H1 (cell line): ENCODE data around the gene TANC1. TPM values are rescaled to one million over a fixed set of nuclear protein-coding genes. Genes with fewer than 3 reads are reported as not detected.

Experiments
- CTCF ChIA-PET: fragments of 300-600 bp; sonication (Branson Sonifier 250); formaldehyde crosslinking; loops from one replicate; lab custom pipeline; 2021; ENCODE audit not compliant: partially characterized antibody; lab: Charles Lee
- POLR2A ChIA-PET: fragments of 300-600 bp; sonication (Branson Sonifier 250); formaldehyde crosslinking; loops from one replicate; lab custom pipeline; 2021; ENCODE audit warnings: inconsistent platforms; ENCODE audit not compliant: partially characterized antibody; lab: Charles Lee
- DNase-seq, 2 experiments: peaks; one replicate each; pipeline versions ENCODE4 v3.0.0 to v3.0.0-alpha.2; 2010 to 2022; ENCODE audit warnings: low spot score in 2 of 2, low read depth in 1 of 2, mixed read lengths in 1 of 2
- FAIRE-seq: peaks from 2 replicates; lab custom pipeline; 2011; peaks lifted over from hg19 to GRCh38; lab: Jason Lieb, UNC
- H2AFZ ChIP-seq: 2 replicates; pipeline ENCODE4 v1.8.1; 2012; ENCODE audit warnings: low read length, inconsistent platforms
- H2AK5ac ChIP-seq: 2 replicates; pipeline ENCODE4 v1.6.1; 2013; ENCODE audit warnings: low read depth, low read length
- H2BK120ac ChIP-seq: replicated peaks from 2 replicates; pipeline ENCODE3; 2013; ENCODE audit warnings: low read depth, low read length, inconsistent platforms
- H2BK12ac ChIP-seq: 2 replicates; pipeline ENCODE4 v1.6.1; 2013; ENCODE audit warnings: low read depth, low read length
- H2BK15ac ChIP-seq: 2 replicates; pipeline ENCODE4 v1.6.1; 2013; ENCODE audit warnings: low read length
- H2BK20ac ChIP-seq: 2 replicates; pipeline ENCODE4 v1.6.1; 2013; ENCODE audit warnings: low read length
- H2BK5ac ChIP-seq: 2 replicates; pipeline ENCODE4 v1.6.1; 2013; ENCODE audit warnings: low read depth, low read length
- H3K14ac ChIP-seq: 2 replicates; pipeline ENCODE4 v1.6.1; 2013; ENCODE audit warnings: inconsistent platforms; ENCODE audit not compliant: insufficient read length
- H3K18ac ChIP-seq: 2 replicates; pipeline ENCODE4 v1.6.1; 2013; ENCODE audit warnings: low read length; ENCODE audit errors: extremely low read depth
- H3K23ac ChIP-seq: 2 replicates; pipeline ENCODE4 v1.6.1; 2013; ENCODE audit warnings: inconsistent platforms; ENCODE audit not compliant: insufficient read length
- H3K23me2 ChIP-seq: 2 replicates; pipeline ENCODE4 v1.6.1; 2013; ENCODE audit warnings: low read depth, low read length
- H3K27ac ChIP-seq: 2 replicates; pipeline ENCODE4 v1.6.1; 2011; ENCODE audit warnings: low read depth, low read length, inconsistent platforms
- H3K27me3 ChIP-seq, 4 experiments: replicated peaks in 1 of 4; 1 replicate in 1 of 4; 2 replicates in 3 of 4; pipeline versions ENCODE4 v1.6.1 to v1.8.1; 2011 to 2013; ENCODE audit warnings: low read length in 3 of 4, mild to moderate bottlenecking in 3 of 4, inconsistent platforms in 2 of 4, mixed read lengths in 2 of 4, moderate library complexity in 1 of 4; ENCODE audit not compliant: control insufficient read depth in 3 of 4, insufficient read depth in 3 of 4; ENCODE audit errors: extremely low read depth in 1 of 4
- H3K36me3 ChIP-seq, 4 experiments: 2 replicates each; pipeline versions ENCODE4 v1.6.1 to v1.8.1; 2011 to 2013; ENCODE audit warnings: mild to moderate bottlenecking in 4 of 4, low read length in 3 of 4, moderate library complexity in 2 of 4, control low read depth in 1 of 4, inconsistent platforms in 1 of 4; ENCODE audit not compliant: insufficient read depth in 4 of 4, control insufficient read depth in 2 of 4
- H3K4ac ChIP-seq: replicated peaks from 2 replicates; pipeline ENCODE3; 2013; ENCODE audit warnings: low read length, low read depth, mixed read lengths, inconsistent platforms; ENCODE audit not compliant: insufficient read length
- H3K4me1 ChIP-seq, 4 experiments: replicated peaks in 1 of 4; 1 replicate in 1 of 4; 2 replicates in 3 of 4; pipeline versions ENCODE4 v1.6.1 to v1.8.1; 2011 to 2013; ENCODE audit warnings: low read length in 3 of 4, inconsistent platforms in 2 of 4, mixed read lengths in 1 of 4; ENCODE audit not compliant: insufficient read depth in 4 of 4, control insufficient read depth in 3 of 4
- H3K4me2 ChIP-seq, 2 experiments: 2 replicates each; pipeline versions ENCODE4 v1.6.1 to v1.8.1; 2011 to 2013; ENCODE audit warnings: low read depth in 2 of 2, low read length in 2 of 2, control low read depth in 1 of 2, inconsistent platforms in 1 of 2, mild to moderate bottlenecking in 1 of 2; ENCODE audit not compliant: insufficient read depth in 1 of 2
- H3K4me3 ChIP-seq, 4 experiments: fragments of 200-600, 300-600 bp in 1 of 4; sonication (generic), shearing (Covaris generic), sonication (Bioruptor Twin) in 1 of 4; 2 replicates each; pipeline versions ENCODE4 v1.5.1 to v1.8.1; 2011 to 2016; ENCODE audit warnings: low read length in 4 of 4, low read depth in 3 of 4, control low read depth in 2 of 4, inconsistent platforms in 2 of 4, mild to moderate bottlenecking in 2 of 4, mixed read lengths in 1 of 4, moderate library complexity in 1 of 4; ENCODE audit not compliant: insufficient read depth in 2 of 4; ENCODE audit errors: extremely low read depth in 1 of 4
- H3K56ac ChIP-seq: replicated peaks from 2 replicates; pipeline ENCODE3; 2013; ENCODE audit warnings: low read depth, mild to moderate bottlenecking, mixed read lengths, low read length, inconsistent platforms; ENCODE audit not compliant: insufficient read length
- H3K79me1 ChIP-seq: 2 replicates; pipeline ENCODE4 v1.6.1; 2013; ENCODE audit warnings: low read depth, low read length, control low read depth
- H3K79me2 ChIP-seq, 2 experiments: 2 replicates each; pipeline versions ENCODE4 v1.6.1 to v1.8.1; 2012 to 2013; ENCODE audit warnings: low read length in 2 of 2, mild to moderate bottlenecking in 2 of 2, inconsistent platforms in 1 of 2; ENCODE audit not compliant: insufficient read depth in 2 of 2, control insufficient read depth in 1 of 2
- H3K9ac ChIP-seq, 4 experiments: replicated peaks in 1 of 4; 1 replicate in 1 of 4; 2 replicates in 3 of 4; pipeline versions ENCODE4 v1.6.1 to v1.8.1; 2011 to 2013; ENCODE audit warnings: low read depth in 3 of 4, low read length in 3 of 4, control low read depth in 2 of 4, mild to moderate bottlenecking in 2 of 4, moderate library complexity in 2 of 4, inconsistent platforms in 1 of 4; ENCODE audit errors: extremely low read depth in 1 of 4
- H3K9me3 ChIP-seq, 2 experiments: 2 replicates each; pipeline versions ENCODE4 v1.6.1 to v1.8.1; 2012 to 2013; ENCODE audit warnings: mild to moderate bottlenecking in 2 of 2, moderate library complexity in 2 of 2, control low read depth in 1 of 2, inconsistent platforms in 1 of 2, low read depth in 1 of 2, low read length in 1 of 2, mixed read lengths in 1 of 2; ENCODE audit not compliant: insufficient read depth in 2 of 2
- H4K20me1 ChIP-seq, 2 experiments: replicated peaks in 1 of 2; 2 replicates each; pipeline versions ENCODE3 to v1.8.1; 2011 to 2013; ENCODE audit warnings: inconsistent platforms in 2 of 2, low read length in 2 of 2, mild to moderate bottlenecking in 1 of 2; ENCODE audit not compliant: insufficient read depth in 2 of 2, control insufficient read depth in 1 of 2
- H4K5ac ChIP-seq: 2 replicates; pipeline ENCODE4 v1.6.1; 2013; ENCODE audit warnings: low read length, low read depth, mixed read lengths, inconsistent platforms; ENCODE audit not compliant: insufficient read length
- H4K8ac ChIP-seq: 2 replicates; pipeline ENCODE4 v1.8.0; 2013; ENCODE audit warnings: mild to moderate bottlenecking, moderate library complexity, low read length, inconsistent platforms; ENCODE audit not compliant: insufficient read depth; ENCODE audit errors: extremely low read depth
- H4K91ac ChIP-seq: replicated peaks from 2 replicates; pipeline ENCODE3; 2013; ENCODE audit warnings: low read length, mixed read lengths, inconsistent platforms; ENCODE audit not compliant: insufficient read length
- CTBP2 ChIP-seq: IDR thresholded peaks from 2 replicates; pipeline ENCODE4 v1.7.0; 2011; ENCODE audit warnings: borderline replicate concordance, mild to moderate bottlenecking, moderate library complexity, mixed read lengths, low read length; ENCODE audit not compliant: insufficient read depth, insufficient read length
- GABPA ChIP-seq: IDR thresholded peaks from 2 replicates; pipeline ENCODE4 v1.6.1; 2011; ENCODE audit warnings: mild to moderate bottlenecking, low read length, moderate library complexity, borderline replicate concordance; ENCODE audit not compliant: insufficient read depth
- WGBS, 2 experiments: shearing (Covaris generic) in 1 of 2; methylation state at CpG; one replicate each; pipeline versions ENCODE4 v1.1.6 to v1.1.7; 2013 to 2015; ENCODE audit warnings: low lambda C conversion rate in 2 of 2, mixed read lengths in 2 of 2, inconsistent platforms in 1 of 2, low coverage in 1 of 2, missing lambda C conversion rate in 1 of 2; ENCODE audit not compliant: insufficient replicate concordance in 2 of 2, insufficient coverage in 1 of 2, insufficient read length in 1 of 2; ENCODE audit errors: extremely low coverage in 1 of 2, missing lambda C conversion rate in 1 of 2; 5-methylcytosine and 5-hydroxymethylcytosine counted together
- polyA plus RNA-seq, 7 experiments: library from polyadenylated mRNA; depleted of rRNA in 3 of 7; stranded (reverse) in 5 of 7; unstranded in 2 of 7; fragments of >200 nt in 5 of 7; fragments of 200-250 nt in 2 of 7; gene quantifications; 1 replicate in 5 of 7; 2 replicates in 1 of 7; 4 replicates in 1 of 7; pipeline versions ENCODE4 v1.2.1 to v1.2.3, GENCODE V29; 2011 to 2013; ENCODE audit warnings: missing spikeins in 2 of 7, mixed read lengths in 2 of 7
- total RNA-seq: library from RNA; stranded (reverse); fragmentation: NEBNext Ultra II Directional; extraction: Animal tissue kit (Norgen Biotek cat#: 25700); gene quantifications from 2 replicates; pipeline ENCODE4 v1.2.1, GENCODE V29; 2021
- TF ChIP-seq, protein P1 (sequence below): IDR thresholded peaks from 2 replicates; pipeline ENCODE4 v1.6.1; 2011; ENCODE audit warnings: low read depth, mild to moderate bottlenecking, low read length; ENCODE audit not compliant: insufficient read depth
- TF ChIP-seq, protein P2 (sequence below): IDR thresholded peaks from 2 replicates; pipeline ENCODE4 v1.6.1; 2011; ENCODE audit warnings: low read length, improper control_type of control experiment

The TANC1 gene
- total and polyA plus RNA-seq, 2 of the 8 experiments (the other 6 are each of a cell fraction or from before 2014, with no cell fraction given) = 4.1 to 7.6 TPM

DNA sequence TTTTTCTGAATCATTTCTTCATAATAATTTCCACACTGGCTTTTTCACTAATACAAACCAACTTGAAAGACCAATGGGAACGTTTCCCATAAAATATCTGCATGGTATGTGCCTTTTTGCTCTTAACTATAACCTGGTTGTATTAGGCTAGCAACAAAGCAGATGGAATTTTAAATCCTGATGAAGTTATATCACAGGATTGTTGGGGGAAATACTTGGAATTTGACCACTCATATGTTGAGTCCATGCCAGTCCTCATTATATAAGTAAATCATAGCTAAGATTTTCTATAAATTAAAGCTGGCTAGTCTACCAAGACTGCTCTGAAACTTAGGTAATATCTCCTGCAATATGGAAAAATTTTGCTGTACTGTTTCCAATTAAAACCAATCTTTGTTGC, 99.5 kb downstream of the TANC1 start:
- FAIRE-seq = no peak
- H3K36me3 ChIP-seq = no peaks in the 10 kb centered on the region
- H3K23me2 ChIP-seq = no peaks in the 10 kb centered on the region
- no peak overlapping the region for H4K8ac ChIP-seq
- no peak overlapping the region for H3K23ac ChIP-seq
- POLR2A ChIA-PET = no interaction called here
- no peak overlapping the region for H4K5ac ChIP-seq
- no peak for DNase-seq
- CTCF ChIA-PET = interaction anchor here (0.7 to 1.5 kb wide), 3 partner anchors 12 to 220 kb away, joined by 3 to 6 read pairs (median 4); no protein-coding TSS in a partner anchor
- no peak overlapping the region for H2BK15ac ChIP-seq
- no peak overlapping the region for H2BK5ac ChIP-seq
- H3K4me2 ChIP-seq = no peak overlapping the region
- no peak overlapping the region for H3K4me3 ChIP-seq
- no peak overlapping the region for H4K91ac ChIP-seq
- H3K4ac ChIP-seq = no peak overlapping the region
- no peaks in the 10 kb centered on the region for H3K79me2 ChIP-seq
- H2BK12ac ChIP-seq = no peak overlapping the region
- H2AK5ac ChIP-seq = no peak overlapping the region
- H2BK20ac ChIP-seq = no peak overlapping the region
- H3K18ac ChIP-seq = no peak overlapping the region
- 77% methylated on average over 1 of the region's 1 CpG; no CpG with 5 or more reads in 1 of the 2 experiments for WGBS, 2 experiments
- no peaks in the 10 kb centered on the region; a peak in 2 of 7 replicates for H3K27me3 ChIP-seq
- TF ChIP-seq CTBP2 (no peak), GABPA (no peak)
- TF ChIP-seq, protein P1, sequence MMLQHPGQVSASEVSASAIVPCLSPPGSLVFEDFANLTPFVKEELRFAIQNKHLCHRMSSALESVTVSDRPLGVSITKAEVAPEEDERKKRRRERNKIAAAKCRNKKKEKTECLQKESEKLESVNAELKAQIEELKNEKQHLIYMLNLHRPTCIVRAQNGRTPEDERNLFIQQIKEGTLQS = no peak
- TF ChIP-seq, protein P2, sequence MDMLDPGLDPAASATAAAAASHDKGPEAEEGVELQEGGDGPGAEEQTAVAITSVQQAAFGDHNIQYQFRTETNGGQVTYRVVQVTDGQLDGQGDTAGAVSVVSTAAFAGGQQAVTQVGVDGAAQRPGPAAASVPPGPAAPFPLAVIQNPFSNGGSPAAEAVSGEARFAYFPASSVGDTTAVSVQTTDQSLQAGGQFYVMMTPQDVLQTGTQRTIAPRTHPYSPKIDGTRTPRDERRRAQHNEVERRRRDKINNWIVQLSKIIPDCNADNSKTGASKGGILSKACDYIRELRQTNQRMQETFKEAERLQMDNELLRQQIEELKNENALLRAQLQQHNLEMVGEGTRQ = no peak
- H3K14ac ChIP-seq = no peak overlapping the region
- no peak overlapping the region for H3K56ac ChIP-seq
- H3K9ac ChIP-seq = no peak overlapping the region
- no peak overlapping the region for H3K27ac ChIP-seq
- H4K20me1 ChIP-seq = no peaks in the 10 kb centered on the region
- no peaks in the 10 kb centered on the region for H3K9me3 ChIP-seq
- H2BK120ac ChIP-seq = no peak overlapping the region
- H2AFZ ChIP-seq = no peak overlapping the region
- peaks cover 8 to 13% (median 11%) of the 10 kb centered on the region in 4 experiments; a peak in 6 of 7 replicates for H3K4me1 ChIP-seq
- no peaks in the 10 kb centered on the region for H3K79me1 ChIP-seq
